ENCODE data around the gene RNPC3. TPM values are rescaled to one million over a fixed set of nuclear protein-coding genes. Genes with fewer than 3 reads are reported as not detected.

RNPC3 gene
- total RNA-seq, 1 experiment from 2014 or later: 8.1 TPM

DNA sequence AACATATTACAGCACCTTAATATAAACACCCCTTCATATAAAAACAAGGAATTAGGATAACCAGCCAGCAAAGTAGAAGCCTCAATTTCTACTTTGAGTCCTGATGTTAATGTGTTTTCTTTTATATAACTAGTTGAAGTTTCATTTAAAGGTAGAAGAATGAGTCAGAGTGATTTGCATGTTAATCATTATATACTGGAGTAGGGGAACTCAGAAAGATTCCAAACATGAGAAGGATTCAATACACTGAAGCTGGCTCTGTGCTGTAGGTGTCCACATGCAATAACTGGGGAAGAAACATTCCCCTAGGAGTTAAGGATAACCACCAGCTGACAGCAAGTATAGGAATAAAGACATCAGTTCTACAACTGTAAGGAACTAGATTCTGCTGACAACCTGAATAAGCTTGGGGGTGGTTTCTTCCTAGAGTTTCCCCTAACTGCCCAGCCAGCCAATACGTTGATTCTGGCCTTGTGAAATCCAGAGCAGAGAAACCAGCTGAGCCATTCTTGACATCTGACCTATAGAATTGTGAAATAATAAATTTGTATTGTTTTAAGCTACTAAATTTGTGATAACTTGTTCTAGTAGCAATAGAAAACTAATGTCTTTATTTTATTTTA lies 33.4 kb upstream of the RNPC3 start:
- Histone ChIP-seq H3K9me3 (no peaks in the 10 kb centered on the region), H3K27me3 (replicated peaks; ENCODE audit: control insufficient read depth, insufficient read depth, low read length) (no peaks in the 10 kb centered on the region), H3K36me3 (ENCODE audit: control insufficient read depth, insufficient read depth, low read length) (no peaks in the 10 kb centered on the region), H3K4me3 (ENCODE audit: low read depth, low read length) (no peak overlapping the region), H3K4me1 (no peaks in the 10 kb centered on the region)
- Mint-ChIP-seq H3K9me3 (ENCODE audit: unreplicated experiment) (no peaks in the 10 kb centered on the region), H3K4me1 (ENCODE audit: low read depth, unreplicated experiment) (no peaks in the 10 kb centered on the region), H3K4me3 (ENCODE audit: unreplicated experiment) (no peak overlapping the region), H3K27me3 (ENCODE audit: insufficient read depth, unreplicated experiment) (peaks cover 5% of the 10 kb centered on the region), H3K36me3 (ENCODE audit: insufficient read depth, unreplicated experiment) (no peaks in the 10 kb centered on the region), H3K27ac (ENCODE audit: unreplicated experiment) (no peak overlapping the region)
- CTCF ChIA-PET: no interaction called here
- BruUV-seq (replicated peaks): no TSS peak
- no peak for DNase-seq
- POLR2A ChIA-PET: no interaction called here
- intact Hi-C loops (cut with micrococcal nuclease; ENCODE audit: unreplicated experiment): no loop called here
- TF ChIP-seq, protein P1, sequence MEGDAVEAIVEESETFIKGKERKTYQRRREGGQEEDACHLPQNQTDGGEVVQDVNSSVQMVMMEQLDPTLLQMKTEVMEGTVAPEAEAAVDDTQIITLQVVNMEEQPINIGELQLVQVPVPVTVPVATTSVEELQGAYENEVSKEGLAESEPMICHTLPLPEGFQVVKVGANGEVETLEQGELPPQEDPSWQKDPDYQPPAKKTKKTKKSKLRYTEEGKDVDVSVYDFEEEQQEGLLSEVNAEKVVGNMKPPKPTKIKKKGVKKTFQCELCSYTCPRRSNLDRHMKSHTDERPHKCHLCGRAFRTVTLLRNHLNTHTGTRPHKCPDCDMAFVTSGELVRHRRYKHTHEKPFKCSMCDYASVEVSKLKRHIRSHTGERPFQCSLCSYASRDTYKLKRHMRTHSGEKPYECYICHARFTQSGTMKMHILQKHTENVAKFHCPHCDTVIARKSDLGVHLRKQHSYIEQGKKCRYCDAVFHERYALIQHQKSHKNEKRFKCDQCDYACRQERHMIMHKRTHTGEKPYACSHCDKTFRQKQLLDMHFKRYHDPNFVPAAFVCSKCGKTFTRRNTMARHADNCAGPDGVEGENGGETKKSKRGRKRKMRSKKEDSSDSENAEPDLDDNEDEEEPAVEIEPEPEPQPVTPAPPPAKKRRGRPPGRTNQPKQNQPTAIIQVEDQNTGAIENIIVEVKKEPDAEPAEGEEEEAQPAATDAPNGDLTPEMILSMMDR (IDR thresholded peaks at IDR 0.05; ENCODE audit: insufficient read depth in 1 of 2, low read depth in 1 of 2, low read length in 1 of 2, severe bottlenecking in 1 of 2, unreplicated experiment in 1 of 2): no peak

DNA sequence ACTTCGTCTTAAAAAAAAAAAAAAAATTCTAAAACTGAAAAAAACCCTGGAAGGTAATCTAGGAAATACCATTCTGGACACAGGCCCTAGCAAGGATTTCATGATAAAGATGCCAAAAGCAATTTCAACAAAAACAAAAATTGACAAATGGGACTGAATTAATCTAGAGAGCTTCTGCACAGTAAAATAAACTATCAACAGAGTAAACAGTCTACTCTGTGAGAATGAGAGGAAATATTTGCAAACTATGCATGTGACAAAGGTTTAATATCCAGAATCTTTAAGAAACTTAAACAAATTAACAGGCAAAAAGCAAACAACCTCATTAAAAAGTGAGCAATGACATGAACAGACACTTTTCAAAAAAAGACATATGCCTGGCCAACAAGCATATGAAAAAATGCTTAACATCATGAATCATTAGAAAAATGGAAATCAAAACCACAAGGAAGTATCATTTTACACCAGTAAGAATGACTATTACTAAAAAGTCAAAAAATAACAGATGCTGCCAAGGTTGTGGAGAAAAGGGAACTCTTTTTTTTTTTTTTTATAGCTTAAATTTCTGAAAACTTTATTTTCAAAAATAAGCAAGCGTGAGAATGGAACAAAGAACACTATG lies 29.4 kb upstream of the RNPC3 start:
- H3K27me3 Mint-ChIP-seq (ENCODE audit: insufficient read depth, unreplicated experiment): peaks cover 5% of the 10 kb centered on the region
- H3K4me1 Mint-ChIP-seq (ENCODE audit: low read depth, unreplicated experiment): no peaks in the 10 kb centered on the region
- DNase-seq: no peak
- H3K27me3 ChIP-seq (replicated peaks; ENCODE audit: control insufficient read depth, insufficient read depth, low read length): no peaks in the 10 kb centered on the region
- no peaks in the 10 kb centered on the region for H3K36me3 Mint-ChIP-seq (ENCODE audit: insufficient read depth, unreplicated experiment)
- no peak overlapping the region for H3K4me3 ChIP-seq (ENCODE audit: low read depth, low read length)
- ChIA-PET POLR2A (no interaction called here), CTCF (no interaction called here)
- H3K4me1 ChIP-seq: no peaks in the 10 kb centered on the region
- no peak overlapping the region for H3K27ac Mint-ChIP-seq (ENCODE audit: unreplicated experiment)
- no peaks in the 10 kb centered on the region for H3K9me3 Mint-ChIP-seq (ENCODE audit: unreplicated experiment)
- intact Hi-C loops (cut with micrococcal nuclease; ENCODE audit: unreplicated experiment): no loop called here
- H3K9me3 ChIP-seq: no peaks in the 10 kb centered on the region
- H3K4me3 Mint-ChIP-seq (ENCODE audit: unreplicated experiment): no peak overlapping the region
- H3K36me3 ChIP-seq (ENCODE audit: control insufficient read depth, insufficient read depth, low read length): no peaks in the 10 kb centered on the region
- no TSS peak for BruUV-seq (replicated peaks)
- TF ChIP-seq, protein P1 (IDR thresholded peaks at IDR 0.05; ENCODE audit: insufficient read depth in 1 of 2, low read depth in 1 of 2, low read length in 1 of 2, severe bottlenecking in 1 of 2, unreplicated experiment in 1 of 2): no peak

DNA sequence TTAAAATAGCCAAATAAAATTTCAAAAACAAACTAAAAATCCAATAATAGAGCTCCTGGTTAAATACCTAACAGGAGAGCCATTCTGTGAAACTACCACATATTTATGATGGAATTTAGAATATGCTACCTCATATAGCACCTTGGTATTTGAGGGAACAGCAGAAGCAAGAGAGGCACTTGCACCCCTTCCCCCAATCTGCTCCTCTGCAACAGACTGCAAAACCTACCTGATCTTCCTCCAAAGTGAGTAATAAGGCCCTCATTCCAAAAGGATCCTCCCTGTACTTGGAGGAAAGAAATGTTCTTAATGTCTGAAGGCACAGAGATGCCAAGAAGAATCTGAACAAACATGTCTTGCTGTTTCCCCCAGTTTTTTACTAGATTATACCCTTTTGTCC lies 28.1 kb upstream of the RNPC3 start:
- H3K4me1 Mint-ChIP-seq (ENCODE audit: low read depth, unreplicated experiment): no peaks in the 10 kb centered on the region
- peaks cover 5% of the 10 kb centered on the region for H3K27me3 Mint-ChIP-seq (ENCODE audit: insufficient read depth, unreplicated experiment)
- H3K27ac Mint-ChIP-seq (ENCODE audit: unreplicated experiment): no peak overlapping the region
- ChIA-PET CTCF (no interaction called here), POLR2A (no interaction called here)
- no peaks in the 10 kb centered on the region for H3K36me3 Mint-ChIP-seq (ENCODE audit: insufficient read depth, unreplicated experiment)
- H3K4me3 ChIP-seq (ENCODE audit: low read depth, low read length): no peak overlapping the region
- BruUV-seq (replicated peaks): no TSS peak
- no peaks in the 10 kb centered on the region for H3K9me3 ChIP-seq
- no peaks in the 10 kb centered on the region for H3K27me3 ChIP-seq (replicated peaks; ENCODE audit: control insufficient read depth, insufficient read depth, low read length)
- no peak overlapping the region for H3K4me3 Mint-ChIP-seq (ENCODE audit: unreplicated experiment)
- DNase-seq: no peak
- H3K9me3 Mint-ChIP-seq (ENCODE audit: unreplicated experiment): no peaks in the 10 kb centered on the region
- H3K4me1 ChIP-seq: no peaks in the 10 kb centered on the region
- TF ChIP-seq, protein P1 (IDR thresholded peaks at IDR 0.05; ENCODE audit: insufficient read depth in 1 of 2, low read depth in 1 of 2, low read length in 1 of 2, severe bottlenecking in 1 of 2, unreplicated experiment in 1 of 2): no peak
- intact Hi-C loops (cut with micrococcal nuclease; ENCODE audit: unreplicated experiment): no loop called here
- H3K36me3 ChIP-seq (ENCODE audit: control insufficient read depth, insufficient read depth, low read length): no peaks in the 10 kb centered on the region
